ENCODE measurements around the gene BAHCC1. TPM values are rescaled to one million over a fixed set of nuclear protein-coding genes. Genes with fewer than 3 reads are reported as not detected.

Gene BAHCC1
- total and polyA plus RNA-seq, 2 of the 8 experiments (the other 6 are each of a cell fraction or from before 2014, with no cell fraction given), result 0.26 to 0.58 TPM

DNA sequence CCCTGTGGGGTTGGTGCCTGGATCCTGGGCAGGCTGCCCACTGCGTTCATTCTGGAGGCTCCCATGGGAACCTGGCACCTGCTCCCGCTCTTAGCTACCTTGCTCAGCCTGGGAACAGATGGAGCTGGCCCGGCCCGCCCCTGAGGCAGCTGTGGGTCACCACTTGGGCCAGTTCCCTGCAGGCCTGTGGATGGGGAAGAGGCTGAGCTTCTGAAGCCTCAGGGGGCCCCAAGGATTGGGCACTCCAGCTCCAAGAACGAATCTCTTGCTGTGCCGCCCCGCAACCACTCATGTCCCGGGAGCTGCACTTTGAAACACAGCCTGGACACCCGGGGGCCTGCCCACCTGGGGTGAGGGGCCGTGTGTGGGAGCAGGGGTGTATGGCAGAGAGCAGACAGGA is 37.7 kb downstream of the BAHCC1 start (continued):
- TF ChIP-seq, protein P1, sequence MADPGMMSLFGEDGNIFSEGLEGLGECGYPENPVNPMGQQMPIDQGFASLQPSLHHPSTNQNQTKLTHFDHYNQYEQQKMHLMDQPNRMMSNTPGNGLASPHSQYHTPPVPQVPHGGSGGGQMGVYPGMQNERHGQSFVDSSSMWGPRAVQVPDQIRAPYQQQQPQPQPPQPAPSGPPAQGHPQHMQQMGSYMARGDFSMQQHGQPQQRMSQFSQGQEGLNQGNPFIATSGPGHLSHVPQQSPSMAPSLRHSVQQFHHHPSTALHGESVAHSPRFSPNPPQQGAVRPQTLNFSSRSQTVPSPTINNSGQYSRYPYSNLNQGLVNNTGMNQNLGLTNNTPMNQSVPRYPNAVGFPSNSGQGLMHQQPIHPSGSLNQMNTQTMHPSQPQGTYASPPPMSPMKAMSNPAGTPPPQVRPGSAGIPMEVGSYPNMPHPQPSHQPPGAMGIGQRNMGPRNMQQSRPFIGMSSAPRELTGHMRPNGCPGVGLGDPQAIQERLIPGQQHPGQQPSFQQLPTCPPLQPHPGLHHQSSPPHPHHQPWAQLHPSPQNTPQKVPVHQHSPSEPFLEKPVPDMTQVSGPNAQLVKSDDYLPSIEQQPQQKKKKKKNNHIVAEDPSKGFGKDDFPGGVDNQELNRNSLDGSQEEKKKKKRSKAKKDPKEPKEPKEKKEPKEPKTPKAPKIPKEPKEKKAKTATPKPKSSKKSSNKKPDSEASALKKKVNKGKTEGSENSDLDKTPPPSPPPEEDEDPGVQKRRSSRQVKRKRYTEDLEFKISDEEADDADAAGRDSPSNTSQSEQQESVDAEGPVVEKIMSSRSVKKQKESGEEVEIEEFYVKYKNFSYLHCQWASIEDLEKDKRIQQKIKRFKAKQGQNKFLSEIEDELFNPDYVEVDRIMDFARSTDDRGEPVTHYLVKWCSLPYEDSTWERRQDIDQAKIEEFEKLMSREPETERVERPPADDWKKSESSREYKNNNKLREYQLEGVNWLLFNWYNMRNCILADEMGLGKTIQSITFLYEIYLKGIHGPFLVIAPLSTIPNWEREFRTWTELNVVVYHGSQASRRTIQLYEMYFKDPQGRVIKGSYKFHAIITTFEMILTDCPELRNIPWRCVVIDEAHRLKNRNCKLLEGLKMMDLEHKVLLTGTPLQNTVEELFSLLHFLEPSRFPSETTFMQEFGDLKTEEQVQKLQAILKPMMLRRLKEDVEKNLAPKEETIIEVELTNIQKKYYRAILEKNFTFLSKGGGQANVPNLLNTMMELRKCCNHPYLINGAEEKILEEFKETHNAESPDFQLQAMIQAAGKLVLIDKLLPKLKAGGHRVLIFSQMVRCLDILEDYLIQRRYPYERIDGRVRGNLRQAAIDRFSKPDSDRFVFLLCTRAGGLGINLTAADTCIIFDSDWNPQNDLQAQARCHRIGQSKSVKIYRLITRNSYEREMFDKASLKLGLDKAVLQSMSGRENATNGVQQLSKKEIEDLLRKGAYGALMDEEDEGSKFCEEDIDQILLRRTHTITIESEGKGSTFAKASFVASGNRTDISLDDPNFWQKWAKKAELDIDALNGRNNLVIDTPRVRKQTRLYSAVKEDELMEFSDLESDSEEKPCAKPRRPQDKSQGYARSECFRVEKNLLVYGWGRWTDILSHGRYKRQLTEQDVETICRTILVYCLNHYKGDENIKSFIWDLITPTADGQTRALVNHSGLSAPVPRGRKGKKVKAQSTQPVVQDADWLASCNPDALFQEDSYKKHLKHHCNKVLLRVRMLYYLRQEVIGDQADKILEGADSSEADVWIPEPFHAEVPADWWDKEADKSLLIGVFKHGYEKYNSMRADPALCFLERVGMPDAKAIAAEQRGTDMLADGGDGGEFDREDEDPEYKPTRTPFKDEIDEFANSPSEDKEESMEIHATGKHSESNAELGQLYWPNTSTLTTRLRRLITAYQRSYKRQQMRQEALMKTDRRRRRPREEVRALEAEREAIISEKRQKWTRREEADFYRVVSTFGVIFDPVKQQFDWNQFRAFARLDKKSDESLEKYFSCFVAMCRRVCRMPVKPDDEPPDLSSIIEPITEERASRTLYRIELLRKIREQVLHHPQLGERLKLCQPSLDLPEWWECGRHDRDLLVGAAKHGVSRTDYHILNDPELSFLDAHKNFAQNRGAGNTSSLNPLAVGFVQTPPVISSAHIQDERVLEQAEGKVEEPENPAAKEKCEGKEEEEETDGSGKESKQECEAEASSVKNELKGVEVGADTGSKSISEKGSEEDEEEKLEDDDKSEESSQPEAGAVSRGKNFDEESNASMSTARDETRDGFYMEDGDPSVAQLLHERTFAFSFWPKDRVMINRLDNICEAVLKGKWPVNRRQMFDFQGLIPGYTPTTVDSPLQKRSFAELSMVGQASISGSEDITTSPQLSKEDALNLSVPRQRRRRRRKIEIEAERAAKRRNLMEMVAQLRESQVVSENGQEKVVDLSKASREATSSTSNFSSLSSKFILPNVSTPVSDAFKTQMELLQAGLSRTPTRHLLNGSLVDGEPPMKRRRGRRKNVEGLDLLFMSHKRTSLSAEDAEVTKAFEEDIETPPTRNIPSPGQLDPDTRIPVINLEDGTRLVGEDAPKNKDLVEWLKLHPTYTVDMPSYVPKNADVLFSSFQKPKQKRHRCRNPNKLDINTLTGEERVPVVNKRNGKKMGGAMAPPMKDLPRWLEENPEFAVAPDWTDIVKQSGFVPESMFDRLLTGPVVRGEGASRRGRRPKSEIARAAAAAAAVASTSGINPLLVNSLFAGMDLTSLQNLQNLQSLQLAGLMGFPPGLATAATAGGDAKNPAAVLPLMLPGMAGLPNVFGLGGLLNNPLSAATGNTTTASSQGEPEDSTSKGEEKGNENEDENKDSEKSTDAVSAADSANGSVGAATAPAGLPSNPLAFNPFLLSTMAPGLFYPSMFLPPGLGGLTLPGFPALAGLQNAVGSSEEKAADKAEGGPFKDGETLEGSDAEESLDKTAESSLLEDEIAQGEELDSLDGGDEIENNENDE (IDR thresholded peaks at IDR 0.05; ENCODE audit: insufficient replicate concordance, low read length), result no peak
- TF ChIP-seq KDM5A (IDR thresholded peaks at IDR 0.05; ENCODE audit: low read length) (no peak), TBP (IDR thresholded peaks at IDR 0.05; ENCODE audit: low read depth, low read length) (no peak), SAP30 (IDR thresholded peaks at IDR 0.05; ENCODE audit: insufficient read depth, insufficient replicate concordance, low read length) (no peak), NANOG (IDR thresholded peaks at IDR 0.05; ENCODE audit: insufficient read depth, low read depth, low read length, poor library complexity, severe bottlenecking) (no peak), CBX5 (IDR thresholded peaks at IDR 0.05; ENCODE audit: low read depth, low read length) (no peak), RAD21 (IDR thresholded peaks at IDR 0.05 in 1 of 2, conservative IDR thresholded peaks at IDR 0.05 in 1 of 2; ENCODE audit: low read depth in 2 of 2, low read length in 2 of 2) (no peak), TAF1 (IDR thresholded peaks at IDR 0.05; ENCODE audit: low read depth, low read length) (no peak), SP4 (IDR thresholded peaks at IDR 0.05; ENCODE audit: low read length) (no peak), BCL11A (IDR thresholded peaks at IDR 0.05; ENCODE audit: low read depth in 2 of 2, low read length in 2 of 2) (no peak)
- TF ChIP-seq, protein P2, sequence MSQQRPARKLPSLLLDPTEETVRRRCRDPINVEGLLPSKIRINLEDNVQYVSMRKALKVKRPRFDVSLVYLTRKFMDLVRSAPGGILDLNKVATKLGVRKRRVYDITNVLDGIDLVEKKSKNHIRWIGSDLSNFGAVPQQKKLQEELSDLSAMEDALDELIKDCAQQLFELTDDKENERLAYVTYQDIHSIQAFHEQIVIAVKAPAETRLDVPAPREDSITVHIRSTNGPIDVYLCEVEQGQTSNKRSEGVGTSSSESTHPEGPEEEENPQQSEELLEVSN (IDR thresholded peaks at IDR 0.05), result no peak

Measured in H1 (cell line).